IMR-90 (cell line): ENCODE measurements around the gene SRP14. TPM values are rescaled to one million over a fixed set of nuclear protein-coding genes. Genes with fewer than 3 reads are reported as not detected.

Experiments used
- ATAC-seq: fragments of 200-7000 bp; cut with Tn5 transposase; 2 replicates; pipeline ENCODE4 v1.9.1; 2020; ENCODE audit warnings: low read depth, mild to moderate bottlenecking, moderate library complexity
- BruUV-seq: library from RNA; stranded (reverse); fragments of 400-500 nt; replicated peaks from 2 replicates; lab custom pipeline; 2021; lab: Mats Ljungman, UMichigan
- CTCF ChIA-PET: fragments of 300-600 bp; formaldehyde crosslinking; extraction: SDS; loops from one replicate; lab custom pipeline; 2021; ENCODE audit warnings: antibody characterized with exemption; lab: Yijun Ruan, JAX
- POLR2A ChIA-PET: fragments of 300-600 bp; sonication (Branson Sonifier 250); formaldehyde crosslinking; loops from one replicate; lab custom pipeline; 2022; ENCODE audit warnings: antibody characterized with exemption; ENCODE audit not compliant: unreplicated experiment; lab: Charles Lee
- DNase-seq: peaks from one replicate; pipeline ENCODE4 v3.0.0; 2013
- H2AFZ ChIP-seq: replicated peaks from 2 replicates; pipeline ENCODE3; 2013; ENCODE audit warnings: low read length, mild to moderate bottlenecking; ENCODE audit not compliant: poor library complexity
- H2AK5ac ChIP-seq: 2 replicates; pipeline ENCODE4 v1.6.1; 2013; ENCODE audit warnings: low read depth, low read length, inconsistent platforms
- H2AK9ac ChIP-seq: replicated peaks from 2 replicates; pipeline ENCODE3; 2013; ENCODE audit warnings: mild to moderate bottlenecking, low read depth, low read length, moderate library complexity; ENCODE audit not compliant: poor library complexity
- H2BK120ac ChIP-seq: 2 replicates; pipeline ENCODE4 v1.6.1; 2013; ENCODE audit warnings: low read depth, low read length, inconsistent platforms
- H2BK15ac ChIP-seq: 3 replicates; pipeline ENCODE4 v1.6.1; 2013; ENCODE audit warnings: low read depth, low read length, inconsistent platforms
- H2BK20ac ChIP-seq: 2 replicates; pipeline ENCODE4 v1.6.1; 2013; ENCODE audit warnings: low read depth, mild to moderate bottlenecking, inconsistent platforms, low read length, moderate library complexity
- H2BK5ac ChIP-seq: 2 replicates; pipeline ENCODE4 v1.6.1; 2013; ENCODE audit warnings: mild to moderate bottlenecking, low read depth, low read length, inconsistent platforms; ENCODE audit not compliant: poor library complexity, severe bottlenecking
- H3K14ac ChIP-seq: replicated peaks from 2 replicates; pipeline ENCODE4 v1.6.1; 2013; ENCODE audit warnings: low read depth, low read length, inconsistent platforms
- H3K18ac ChIP-seq: 2 replicates; pipeline ENCODE4 v1.6.1; 2013; ENCODE audit warnings: low read depth, low read length, control low read depth
- H3K23ac ChIP-seq: 2 replicates; pipeline ENCODE4 v1.6.1; 2013; ENCODE audit warnings: low read depth, low read length, inconsistent platforms
- H3K27ac ChIP-seq: 2 replicates; pipeline ENCODE4 v1.5.1; 2013; ENCODE audit warnings: mild to moderate bottlenecking, control low read depth, low read length; ENCODE audit not compliant: insufficient read depth
- H3K27me3 ChIP-seq: 2 replicates; pipeline ENCODE4 v1.6.1; 2013; ENCODE audit warnings: low read length; ENCODE audit not compliant: control insufficient read depth, insufficient read depth
- H3K36me3 ChIP-seq: 2 replicates; pipeline ENCODE4 v1.6.1; 2013; ENCODE audit warnings: low read length, mixed read lengths; ENCODE audit not compliant: control insufficient read depth, insufficient read depth
- H3K4ac ChIP-seq: 2 replicates; pipeline ENCODE4 v1.6.1; 2013; ENCODE audit warnings: low read depth, low read length, inconsistent platforms
- H3K4me1 ChIP-seq: 2 replicates; pipeline ENCODE4 v1.6.1; 2013; ENCODE audit warnings: low read length, mixed read lengths; ENCODE audit not compliant: control insufficient read depth, insufficient read depth
- H3K4me2 ChIP-seq: 2 replicates; pipeline ENCODE4 v1.6.1; 2013; ENCODE audit warnings: low read depth, mild to moderate bottlenecking, control low read depth, low read length, moderate library complexity
- H3K4me3 ChIP-seq: 2 replicates; pipeline ENCODE4 v1.5.1; 2013; ENCODE audit warnings: low read depth, mild to moderate bottlenecking, control low read depth, low read length, moderate library complexity; ENCODE audit not compliant: insufficient read depth
- H3K56ac ChIP-seq: 2 replicates; pipeline ENCODE4 v1.6.1; 2013; ENCODE audit warnings: low read length, inconsistent platforms; ENCODE audit not compliant: insufficient read depth; ENCODE audit errors: extremely low read depth
- H3K79me1 ChIP-seq, 2 experiments: 2 replicates each; pipeline ENCODE4 v1.6.1; 2013; ENCODE audit warnings: low read length in 2 of 2, inconsistent platforms in 1 of 2, low read depth in 1 of 2
- H3K9ac ChIP-seq: 2 replicates; pipeline ENCODE4 v1.6.1; 2013; ENCODE audit warnings: low read depth, low read length, control low read depth
- H3K9me1 ChIP-seq: 2 replicates; pipeline ENCODE4 v1.6.1; 2013; ENCODE audit warnings: low read length, inconsistent platforms; ENCODE audit not compliant: insufficient read depth
- H3K9me3 ChIP-seq: 2 replicates; pipeline ENCODE4 v1.6.1; 2013; ENCODE audit warnings: low read length; ENCODE audit not compliant: control insufficient read depth, insufficient read depth
- H4K20me1 ChIP-seq: 2 replicates; pipeline ENCODE4 v1.6.1; 2013; ENCODE audit warnings: low read length, inconsistent platforms; ENCODE audit not compliant: insufficient read depth
- H4K5ac ChIP-seq: 2 replicates; pipeline ENCODE4 v1.6.1; 2013; ENCODE audit warnings: mild to moderate bottlenecking, low read depth, low read length, control low read depth
- H4K8ac ChIP-seq, 2 experiments: 2 replicates each; pipeline ENCODE4 v1.6.1; 2013; ENCODE audit warnings: low read depth in 2 of 2, low read length in 2 of 2, control low read depth in 1 of 2, inconsistent platforms in 1 of 2
- H4K91ac ChIP-seq: 2 replicates; pipeline ENCODE4 v1.6.1; 2013; ENCODE audit warnings: low read depth, low read length, inconsistent platforms; ENCODE audit not compliant: insufficient read depth
- BHLHE40 ChIP-seq: fragments of 150-350 bp; IDR thresholded peaks from 2 replicates; pipeline ENCODE4 v1.6.1; 2016; ENCODE audit warnings: mild to moderate bottlenecking, low read depth, low read length
- CEBPB ChIP-seq: IDR thresholded peaks from 2 replicates; pipeline ENCODE4 v1.6.1; 2012; ENCODE audit warnings: low read depth, low read length, improper control_type of control experiment
- CHD1 ChIP-seq: IDR thresholded peaks from 2 replicates; pipeline ENCODE4 v1.6.1; 2012; ENCODE audit warnings: low read depth, low read length, improper control_type of control experiment
- FOS ChIP-seq: fragments of 150-350 bp; IDR thresholded peaks from 2 replicates; pipeline ENCODE4 v1.6.1; 2016; ENCODE audit warnings: low read depth, low read length
- MAFK ChIP-seq: IDR thresholded peaks from 2 replicates; pipeline ENCODE4 v1.6.1; 2012; ENCODE audit warnings: low read depth, low read length, improper control_type of control experiment
- MAZ ChIP-seq: IDR thresholded peaks from 2 replicates; pipeline ENCODE4 v1.6.1; 2012; ENCODE audit warnings: low read depth, mild to moderate bottlenecking, low read length, improper control_type of control experiment, moderate library complexity, borderline replicate concordance
- MXI1 ChIP-seq: IDR thresholded peaks from 2 replicates; pipeline ENCODE4 v1.6.1; 2012; ENCODE audit warnings: low read depth, mild to moderate bottlenecking, low read length, moderate library complexity, borderline replicate concordance
- NFE2L2 ChIP-seq: fragments of 150-350 bp; IDR thresholded peaks from 2 replicates; pipeline ENCODE4 v1.6.1; 2016; ENCODE audit warnings: low read depth, mild to moderate bottlenecking, low read length
- POLR2A ChIP-seq: IDR thresholded peaks from 2 replicates; pipeline ENCODE4 v1.6.1; 2012; ENCODE audit warnings: mild to moderate bottlenecking, low read depth, low read length
- RAD21 ChIP-seq: IDR thresholded peaks from 2 replicates; pipeline ENCODE4 v1.6.1; 2012; ENCODE audit warnings: low read length, improper control_type of control experiment
- RCOR1 ChIP-seq: IDR thresholded peaks from 2 replicates; pipeline ENCODE4 v1.6.1; 2012; ENCODE audit warnings: mild to moderate bottlenecking, low read length, improper control_type of control experiment; ENCODE audit not compliant: insufficient replicate concordance
- RFX5 ChIP-seq: IDR thresholded peaks from 2 replicates; pipeline ENCODE4 v1.8.0; 2012; ENCODE audit warnings: low read depth, mild to moderate bottlenecking, low read length, moderate library complexity
- SMC3 ChIP-seq: fragments of 150-350 bp; IDR thresholded peaks from 2 replicates; pipeline ENCODE4 v1.6.1; 2016; ENCODE audit warnings: low read depth, mild to moderate bottlenecking, antibody characterized with exemption, low read length, moderate library complexity
- USF2 ChIP-seq: fragments of 150-350 bp; IDR thresholded peaks from 2 replicates; pipeline ENCODE4 v1.6.1; 2017; ENCODE audit warnings: mild to moderate bottlenecking, antibody characterized with exemption, low read length, low read depth
- WGBS, 2 experiments: methylation state at CpG; one replicate each; pipeline versions ENCODE4 v1.1.5 to v1.1.7; 2013; ENCODE audit warnings: missing lambda C conversion rate in 2 of 2; ENCODE audit not compliant: insufficient read length in 1 of 2; ENCODE audit errors: extremely low coverage in 2 of 2; 5-methylcytosine and 5-hydroxymethylcytosine counted together
- dilution Hi-C: fragments of 300-500 bp; cut with HindIII; formaldehyde crosslinking; loops from one replicate; pipeline ENCODE4 v1.14.3; 2018; ENCODE audit warnings: low sequenced_read_pairs; ENCODE audit not compliant: unreplicated experiment
- in situ Hi-C: fragments of 300-500 bp; cut with MboI; formaldehyde crosslinking; loops from 3 replicates; pipeline ENCODE4 v1.14.3; 2019; ENCODE audit warnings: low sequenced_read_pairs, inconsistent platforms, mixed read lengths
- intact Hi-C: fragments of 100-400 bp; cut with micrococcal nuclease; formaldehyde crosslinking; loops from 2 replicates; pipeline ENCODE4 v1.10.0; 2022
- polyA plus RNA-seq, 3 experiments: library from polyadenylated mRNA; depleted of rRNA; stranded (reverse); fragments of >200 nt; gene quantifications; 2 replicates each; pipeline ENCODE4 v1.2.3, GENCODE V29; 2012; ENCODE audit warnings: low replicate concordance in 1 of 3
- total RNA-seq: library from RNA; depleted of rRNA; stranded (reverse); fragments of >200 nt; gene quantifications from 2 replicates; pipeline ENCODE4 v1.2.3, GENCODE V29; 2012
- TF ChIP-seq, protein P1 (sequence below): conservative IDR thresholded peaks from 2 replicates; pipeline ENCODE4 v1.5.1; 2012; ENCODE audit warnings: mild to moderate bottlenecking, low read depth, low read length, improper control_type of control experiment
- TF ChIP-seq, protein P2 (sequence below): fragments of 150-350 bp; IDR thresholded peaks from 2 replicates; pipeline ENCODE4 v1.6.1; 2016; ENCODE audit warnings: low read depth, mild to moderate bottlenecking, low read length, moderate library complexity, borderline replicate concordance

SRP14 gene
- total and polyA plus RNA-seq, 2 of the 4 experiments (the other 2 are of a cell fraction): 106 to 295 TPM

DNA sequence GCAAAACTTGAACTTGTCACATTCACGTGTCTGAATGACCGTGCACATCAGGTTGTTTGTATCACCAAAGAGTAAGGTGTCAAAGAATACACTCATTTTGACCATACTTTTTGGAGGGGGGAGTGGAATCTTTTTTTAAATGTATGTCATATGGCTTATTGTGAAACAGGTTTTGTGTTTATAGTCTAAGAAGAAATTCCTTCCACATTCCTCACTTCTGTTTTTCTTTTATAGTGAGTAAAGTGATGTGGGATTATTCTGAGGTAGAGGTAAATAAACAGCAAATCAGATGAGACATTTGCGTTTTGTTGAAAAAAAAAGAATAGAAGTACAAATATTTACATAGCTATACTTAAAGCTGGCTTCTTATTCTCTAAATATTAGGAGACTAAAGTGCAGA, 33.0 kb downstream of the SRP14 start:
- ChIA-PET POLR2A (no interaction called here), CTCF (interaction anchor here (0.6 kb wide), 1 partner anchor 43 kb away, joined by 3 read pairs; no protein-coding TSS in a partner anchor)
- Histone ChIP-seq H3K14ac (no peak overlapping the region), H3K4ac (no peak overlapping the region; the same call in 1 of the 2 replicates), H3K9me3 (no peaks in the 10 kb centered on the region), H2BK15ac (no peak overlapping the region), H2AFZ (no peak overlapping the region), H3K9ac (no peak overlapping the region), H3K23ac (no peak overlapping the region), H2BK120ac (no peak overlapping the region), H4K8ac (0 out of 4 replicates have a peak overlapping the region, but pooled peaks of 1 of the 2 experiments have one; percentile 45), H3K4me2 (no peak overlapping the region), H3K9me1 (peaks cover 37% of the 10 kb centered on the region), H3K18ac (peak overlapping the region; percentile 44; the same call in 1 of the 2 replicates), H3K79me1 (peaks cover 11 to 41% of the 10 kb centered on the region in 2 experiments), H2AK9ac (no peak overlapping the region), H4K5ac (no peak overlapping the region), H2BK20ac (0 out of 2 replicates have a peak overlapping the region, but pooled peaks have one; percentile 41), H3K56ac (no peak overlapping the region), H2AK5ac (no peak overlapping the region), H3K36me3 (peaks cover 41% of the 10 kb centered on the region), H4K91ac (no peak overlapping the region), H3K4me1 (peaks cover 19% of the 10 kb centered on the region), H2BK5ac (peak overlapping the region; percentile 92), H3K27ac (no peak overlapping the region), H3K27me3 (no peaks in the 10 kb centered on the region), H3K4me3 (no peak overlapping the region), H4K20me1 (no peaks in the 10 kb centered on the region; the same call in 1 of the 2 replicates)
- intact Hi-C loops (loop anchor here (10.0 kb wide), 1 partner anchor 221 kb away; the partner anchor contains the start of gene FSIP1), in situ Hi-C loops (no loop called here), dilution Hi-C loops (no loop called here)
- DNase-seq (peak; percentile 79), ATAC-seq (peak; percentile 31)
- TF ChIP-seq POLR2A: no peak
- no peak for TF ChIP-seq MAZ
- no peak for TF ChIP-seq RAD21
- TF ChIP-seq FOS: no peak
- TF ChIP-seq, protein P1, sequence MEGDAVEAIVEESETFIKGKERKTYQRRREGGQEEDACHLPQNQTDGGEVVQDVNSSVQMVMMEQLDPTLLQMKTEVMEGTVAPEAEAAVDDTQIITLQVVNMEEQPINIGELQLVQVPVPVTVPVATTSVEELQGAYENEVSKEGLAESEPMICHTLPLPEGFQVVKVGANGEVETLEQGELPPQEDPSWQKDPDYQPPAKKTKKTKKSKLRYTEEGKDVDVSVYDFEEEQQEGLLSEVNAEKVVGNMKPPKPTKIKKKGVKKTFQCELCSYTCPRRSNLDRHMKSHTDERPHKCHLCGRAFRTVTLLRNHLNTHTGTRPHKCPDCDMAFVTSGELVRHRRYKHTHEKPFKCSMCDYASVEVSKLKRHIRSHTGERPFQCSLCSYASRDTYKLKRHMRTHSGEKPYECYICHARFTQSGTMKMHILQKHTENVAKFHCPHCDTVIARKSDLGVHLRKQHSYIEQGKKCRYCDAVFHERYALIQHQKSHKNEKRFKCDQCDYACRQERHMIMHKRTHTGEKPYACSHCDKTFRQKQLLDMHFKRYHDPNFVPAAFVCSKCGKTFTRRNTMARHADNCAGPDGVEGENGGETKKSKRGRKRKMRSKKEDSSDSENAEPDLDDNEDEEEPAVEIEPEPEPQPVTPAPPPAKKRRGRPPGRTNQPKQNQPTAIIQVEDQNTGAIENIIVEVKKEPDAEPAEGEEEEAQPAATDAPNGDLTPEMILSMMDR: no peak
- TF ChIP-seq RFX5: no peak
- no peak for TF ChIP-seq MXI1
- TF ChIP-seq CHD1: no peak
- TF ChIP-seq USF2: no peak
- TF ChIP-seq RCOR1: no peak
- TF ChIP-seq, protein P2, sequence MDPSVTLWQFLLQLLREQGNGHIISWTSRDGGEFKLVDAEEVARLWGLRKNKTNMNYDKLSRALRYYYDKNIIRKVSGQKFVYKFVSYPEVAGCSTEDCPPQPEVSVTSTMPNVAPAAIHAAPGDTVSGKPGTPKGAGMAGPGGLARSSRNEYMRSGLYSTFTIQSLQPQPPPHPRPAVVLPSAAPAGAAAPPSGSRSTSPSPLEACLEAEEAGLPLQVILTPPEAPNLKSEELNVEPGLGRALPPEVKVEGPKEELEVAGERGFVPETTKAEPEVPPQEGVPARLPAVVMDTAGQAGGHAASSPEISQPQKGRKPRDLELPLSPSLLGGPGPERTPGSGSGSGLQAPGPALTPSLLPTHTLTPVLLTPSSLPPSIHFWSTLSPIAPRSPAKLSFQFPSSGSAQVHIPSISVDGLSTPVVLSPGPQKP: no peak
- no peak for TF ChIP-seq SMC3
- no peak for TF ChIP-seq MAFK
- no peak for TF ChIP-seq NFE2L2
- TF ChIP-seq CEBPB: peak; percentile 88
- TF ChIP-seq BHLHE40: peak; percentile 86; the same call in 1 of the 2 replicates
- no CpG with 5 or more reads among the region's 3 CpGs for WGBS, 2 experiments
- BruUV-seq: no TSS peak
